Thoracic aorta (tissue), 2 donors: ENCODE measurements around the gene AZI2. TPM values are rescaled to one million over a fixed set of nuclear protein-coding genes. Genes with fewer than 3 reads are reported as not detected.

Experiments used
- ATAC-seq: fragments of 150-250 bp; one replicate; pipeline ENCODE4 v1.8.0; 2017; ENCODE audit warnings: low read depth; ENCODE audit not compliant: insufficient number of reproducible peaks, low FRiP score
- DNase-seq: peaks from one replicate; pipeline ENCODE4 v3.0.0-alpha.2; 2020; ENCODE audit warnings: low spot score
- H3K27ac ChIP-seq, 2 donors: fragments of 200-600 bp; sonication (generic); 1 replicate in 1 of 2; 2 replicates in 1 of 2; pipeline ENCODE4 v1.5.1; 2016; ENCODE audit warnings: mild to moderate bottlenecking in 2 of 2, moderate library complexity in 2 of 2
- H3K27me3 ChIP-seq: fragments of 200-600 bp; sonication (generic); replicated peaks from 2 replicates; pipeline ENCODE4 v1.6.0; 2016; ENCODE audit warnings: mild to moderate bottlenecking; ENCODE audit not compliant: insufficient read depth
- H3K36me3 ChIP-seq: fragments of 200-600 bp; sonication (generic); one replicate; pipeline ENCODE4 v1.5.1; 2016
- H3K4me1 ChIP-seq, 2 donors: fragments of 200-600 bp; sonication (generic); 1 replicate in 1 of 2; 2 replicates in 1 of 2; pipeline versions ENCODE4 v1.5.1 to v1.6.0; 2016; ENCODE audit warnings: low read depth in 2 of 2, mild to moderate bottlenecking in 1 of 2; ENCODE audit not compliant: control insufficient read depth in 1 of 2
- H3K4me3 ChIP-seq: fragments of 200-600 bp; sonication (generic); 2 replicates; pipeline ENCODE4 v1.5.1; 2016; ENCODE audit warnings: mild to moderate bottlenecking
- H3K9me3 ChIP-seq: fragments of 200-600 bp; sonication (generic); 2 replicates; pipeline ENCODE4 v1.5.1; 2016
- CTCF ChIP-seq: fragments of 200-600 bp; sonication (generic); IDR thresholded peaks from one replicate; pipeline ENCODE4 v1.5.1; 2019; ENCODE audit warnings: antibody characterized with exemption
- total RNA-seq, 2 donors: library from RNA; depleted of rRNA; stranded (reverse); fragments of >200 nt; gene quantifications; one replicate each; pipeline versions ENCODE4 v1.1.0 to v1.2.3, GENCODE V29; 2016

The AZI2 gene, protein sequence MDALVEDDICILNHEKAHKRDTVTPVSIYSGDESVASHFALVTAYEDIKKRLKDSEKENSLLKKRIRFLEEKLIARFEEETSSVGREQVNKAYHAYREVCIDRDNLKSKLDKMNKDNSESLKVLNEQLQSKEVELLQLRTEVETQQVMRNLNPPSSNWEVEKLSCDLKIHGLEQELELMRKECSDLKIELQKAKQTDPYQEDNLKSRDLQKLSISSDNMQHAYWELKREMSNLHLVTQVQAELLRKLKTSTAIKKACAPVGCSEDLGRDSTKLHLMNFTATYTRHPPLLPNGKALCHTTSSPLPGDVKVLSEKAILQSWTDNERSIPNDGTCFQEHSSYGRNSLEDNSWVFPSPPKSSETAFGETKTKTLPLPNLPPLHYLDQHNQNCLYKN
- 10 to 100 TPM; 32.2 to 79.8 TPM for total RNA-seq

DNA sequence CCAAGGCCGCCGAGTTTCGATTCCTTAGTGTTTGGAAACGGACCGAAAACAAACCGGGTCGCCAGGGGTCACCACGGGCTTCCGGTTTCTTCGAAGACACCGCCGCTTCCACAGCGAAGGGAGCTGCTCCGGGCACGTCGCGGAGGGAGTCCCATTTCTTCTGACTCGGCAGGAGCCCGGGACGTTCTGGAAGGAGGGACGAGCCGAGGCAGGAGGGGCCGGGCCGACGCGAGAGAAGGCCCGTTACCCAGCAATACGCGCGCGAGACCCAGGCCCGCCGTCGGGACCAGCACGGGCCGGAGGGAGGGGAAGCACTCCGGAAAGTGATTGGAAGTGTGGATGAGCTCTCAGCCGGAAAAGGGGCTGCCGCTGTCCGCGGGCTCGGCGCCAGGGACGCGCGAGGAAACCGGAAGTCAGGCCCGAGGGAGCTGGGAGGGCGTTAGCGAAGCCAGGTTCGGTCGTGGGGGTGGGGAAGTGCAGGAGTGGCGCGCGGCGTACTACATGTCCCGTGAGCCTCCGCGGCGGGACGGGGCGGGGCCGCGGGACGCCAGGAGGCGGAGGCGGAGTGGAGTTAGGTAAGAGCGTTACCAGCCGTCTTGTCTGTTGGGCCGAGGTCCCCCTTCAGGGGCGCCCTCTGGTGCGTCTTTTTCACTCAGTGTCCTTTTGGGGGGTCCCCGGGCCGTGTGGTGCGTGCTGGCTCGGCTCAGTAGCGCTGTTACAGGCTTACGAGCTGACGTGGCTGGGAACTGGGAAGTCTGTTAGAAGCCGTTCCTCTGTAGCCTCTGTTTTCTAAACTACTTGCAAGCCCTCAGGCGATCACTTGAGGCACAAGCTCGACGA is at the start of gene AZI2, which contains the start of gene ZCWPW2:
Gene AZI2 (minus strand): TSS at position 196 of the 840 bp plus-strand sequence. CDS start 8,207 bp downstream, outside the sequence.
Gene ZCWPW2 (plus strand): TSS at position 93 of the 840 bp plus-strand sequence. CDS start 64,348 bp downstream, outside the sequence.
- peaks cover 20 to 36% of the 10 kb centered on the region in 2 donors for H3K4me1 ChIP-seq
- H3K4me3 ChIP-seq = peak within 1 kb of the TSS; percentile 88
- H3K27me3 ChIP-seq = no peaks in the 10 kb centered on the region
- DNase-seq (peak; percentile 78), ATAC-seq (peak; percentile 90)
- H3K27ac ChIP-seq = peak within 1 kb of the TSS; percentile 98 to 99
- H3K36me3 ChIP-seq = no peaks in the 10 kb centered on the region
- peaks cover 7% of the 10 kb centered on the region for H3K9me3 ChIP-seq
- no peak for TF ChIP-seq CTCF

DNA sequence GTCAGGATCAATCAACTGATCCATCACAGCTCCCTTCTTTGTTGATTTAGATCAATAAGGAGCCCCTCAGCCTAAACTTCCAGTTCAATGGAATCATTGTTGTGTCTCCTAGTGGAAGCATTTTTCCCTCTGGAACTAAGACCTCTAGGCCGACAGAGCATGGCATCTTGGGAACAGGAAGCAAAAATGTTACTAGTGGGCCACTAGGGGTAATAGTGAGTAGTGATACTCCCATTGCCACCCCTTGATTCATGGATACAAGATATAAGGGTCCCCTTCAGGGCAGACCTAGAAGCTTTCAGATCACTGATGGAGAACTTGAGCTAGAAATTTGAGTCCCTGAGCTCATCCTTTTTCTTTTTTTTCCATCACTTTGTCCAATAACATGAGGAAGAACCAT is 40.4 kb upstream of the AZI2 start:
- Histone ChIP-seq H3K4me1 (no peaks in the 10 kb centered on the region), H3K36me3 (no peaks in the 10 kb centered on the region), H3K4me3 (no peak overlapping the region), H3K27me3 (no peaks in the 10 kb centered on the region), H3K9me3 (peaks cover 6% of the 10 kb centered on the region), H3K27ac (no peak overlapping the region)
- TF ChIP-seq CTCF = no peak
- DNase-seq = no peak
- no peak for ATAC-seq

- no peaks in the 10 kb centered on the region for H3K27me3 ChIP-seq
- H3K27ac ChIP-seq = no peak overlapping the region
- H3K9me3 ChIP-seq = no peaks in the 10 kb centered on the region
- ATAC-seq (no peak), DNase-seq (no peak)
- H3K4me3 ChIP-seq = no peak overlapping the region
- no peak for TF ChIP-seq CTCF
- H3K4me1 ChIP-seq = no peaks in the 10 kb centered on the region
- H3K36me3 ChIP-seq = no peaks in the 10 kb centered on the region
These were observed 37.4 kb upstream of the AZI2 start for GRCh38 chr3:28386049-28386448.

DNA sequence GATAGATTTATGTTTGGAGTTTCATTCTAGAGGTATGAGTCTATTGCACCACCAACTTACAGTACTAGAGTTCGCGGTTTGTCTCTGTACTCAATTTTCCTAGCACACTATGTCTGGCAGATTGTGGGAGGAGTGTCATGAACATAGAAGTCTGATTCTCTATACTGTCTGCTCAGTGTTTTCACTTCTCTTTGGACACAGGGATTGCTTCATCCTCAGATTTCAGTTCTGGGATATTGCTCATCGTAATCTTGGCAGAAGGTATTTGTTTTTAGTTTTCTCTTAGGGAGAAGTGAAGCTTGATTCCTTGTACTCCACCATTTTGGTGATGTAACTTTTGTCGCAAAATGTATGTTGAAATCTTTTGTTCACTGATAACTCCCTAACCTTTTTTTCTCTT is 27.8 kb upstream of the AZI2 start:
- Histone ChIP-seq H3K9me3 (no peaks in the 10 kb centered on the region), H3K36me3 (no peaks in the 10 kb centered on the region), H3K27me3 (no peaks in the 10 kb centered on the region), H3K4me1 (no peaks in the 10 kb centered on the region), H3K27ac (no peak overlapping the region), H3K4me3 (no peak overlapping the region)
- DNase-seq (no peak), ATAC-seq (no peak)
- TF ChIP-seq CTCF = no peak

GRCh38 chr3:28349469-28350000 is 911 bp upstream of the AZI2 start:
- Histone ChIP-seq H3K4me3 (peak overlapping the region; percentile 88), H3K36me3 (no peaks in the 10 kb centered on the region), H3K27ac (peak overlapping the region; percentile 98 to 99), H3K4me1 (peaks cover 15 to 32% of the 10 kb centered on the region in 2 donors), H3K27me3 (no peaks in the 10 kb centered on the region), H3K9me3 (peaks cover 9% of the 10 kb centered on the region)
- ATAC-seq = peak; percentile 4
- TF ChIP-seq CTCF = no peak
- DNase-seq = no peak
